Measurements from ENCODE around the gene NELFB.
"Not testable (repeated sequence)": the region's sequence is repeated elsewhere in the genome, so short reads cannot be mapped to it uniquely, and the experiment has no call there.

The NELFB gene

DNA sequence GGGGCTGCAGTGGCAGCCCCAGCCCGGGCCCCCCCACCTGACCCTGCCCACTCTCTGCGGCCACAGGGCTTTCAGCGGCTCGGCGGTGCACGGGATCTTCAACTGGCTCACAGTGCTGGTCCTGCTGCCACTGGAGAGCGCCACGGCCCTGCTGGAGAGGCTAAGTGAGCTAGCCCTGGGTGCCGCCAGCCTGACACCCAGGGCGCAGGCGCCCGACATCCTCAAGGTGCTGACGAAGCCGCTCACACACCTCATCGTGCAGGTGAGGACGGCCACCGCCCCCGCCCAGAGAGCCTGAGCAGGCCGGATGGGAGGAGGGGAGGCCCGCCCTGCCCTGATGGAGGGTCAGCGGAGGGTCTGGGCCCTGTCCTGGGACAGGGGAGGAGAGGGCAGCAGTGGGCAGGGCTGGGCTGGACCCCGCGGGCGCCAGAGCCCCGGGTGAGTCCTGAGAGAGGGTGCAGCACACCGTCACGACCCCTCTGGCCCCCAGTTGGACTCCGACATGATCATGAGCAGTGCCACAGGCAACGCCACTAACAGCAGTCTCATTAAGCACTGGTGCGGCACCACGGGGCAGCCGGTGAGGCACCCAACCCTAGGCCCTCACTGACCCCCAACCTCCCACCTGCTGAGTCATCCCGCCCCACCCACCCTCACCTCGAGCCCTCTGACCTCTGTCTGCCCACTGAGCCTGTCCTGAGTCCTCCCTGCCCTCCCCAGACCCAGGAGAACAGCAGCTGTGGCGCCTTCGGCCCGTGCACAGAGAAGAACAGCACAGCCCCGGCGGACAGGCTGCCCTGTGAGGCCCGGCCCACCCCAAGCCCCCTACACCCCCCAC, 21.8 kb upstream of the NELFB start:
- in situ Hi-C loops (cut with MboI; ENCODE audit: low sequenced_read_pairs), result no loop called here

DNA sequence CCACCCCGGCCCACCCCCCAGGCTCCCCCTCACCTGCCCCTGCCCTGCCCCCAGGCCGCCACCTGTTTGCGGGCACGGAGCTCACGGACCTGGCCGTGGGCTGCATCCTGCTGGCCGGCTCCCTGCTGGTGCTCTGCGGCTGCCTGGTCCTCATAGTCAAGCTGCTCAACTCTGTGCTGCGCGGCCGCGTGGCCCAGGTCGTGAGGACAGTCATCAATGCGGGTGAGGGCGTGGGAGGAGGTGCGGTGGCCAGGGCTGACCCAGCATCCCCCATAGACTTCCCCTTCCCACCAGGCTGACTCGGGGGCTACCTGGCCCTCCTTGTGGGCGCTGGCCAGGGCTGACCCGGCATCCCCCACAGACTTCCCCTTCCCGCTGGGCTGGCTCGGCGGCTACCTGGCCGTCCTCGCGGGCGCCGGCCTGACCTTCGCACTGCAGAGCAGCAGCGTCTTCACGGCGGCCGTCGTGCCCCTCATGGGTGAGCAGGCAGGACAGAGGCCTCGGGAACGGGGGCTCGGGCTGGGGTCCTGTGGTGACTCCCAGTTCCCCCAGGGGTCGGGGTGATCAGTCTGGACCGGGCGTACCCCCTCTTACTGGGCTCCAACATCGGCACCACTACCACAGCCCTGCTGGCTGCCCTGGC, 21.0 kb upstream of the NELFB start:
- in situ Hi-C loops (cut with MboI; ENCODE audit: low sequenced_read_pairs), result no loop called here

DNA sequence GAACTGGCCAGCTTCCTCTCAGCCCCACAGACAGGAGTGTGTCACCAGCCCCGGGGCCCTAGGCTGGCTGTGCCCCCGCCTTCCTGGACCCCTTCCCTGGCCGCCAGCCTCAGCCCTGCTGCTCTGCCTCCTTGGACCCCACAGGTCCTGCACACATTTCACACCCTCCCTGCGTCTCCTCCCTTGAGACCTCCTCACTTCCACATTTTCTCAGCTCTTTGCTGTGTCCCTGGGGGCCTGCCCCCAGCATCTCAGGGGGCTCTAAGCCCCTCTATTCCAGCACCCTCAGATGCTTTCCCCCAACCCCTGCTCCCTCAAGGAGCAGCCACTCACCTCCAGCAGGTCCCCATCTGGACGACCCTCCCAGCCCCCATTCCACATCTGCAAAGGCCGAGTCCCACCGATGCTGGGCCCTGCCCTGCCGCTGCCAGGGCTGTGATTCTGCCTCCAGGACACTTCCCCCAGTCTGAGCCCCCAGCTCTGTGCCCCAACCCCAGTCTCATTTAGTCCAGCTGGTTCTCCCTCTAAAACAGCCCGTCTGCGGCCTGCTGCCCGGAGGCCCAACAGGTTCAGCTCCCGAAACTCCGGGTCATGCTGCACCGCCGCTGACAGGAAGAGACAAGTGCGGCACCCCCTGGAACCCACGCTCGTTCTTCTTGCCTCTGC, 20.2 kb upstream of the NELFB start:
- in situ Hi-C loops (cut with MboI; ENCODE audit: low sequenced_read_pairs), result no loop called here

DNA sequence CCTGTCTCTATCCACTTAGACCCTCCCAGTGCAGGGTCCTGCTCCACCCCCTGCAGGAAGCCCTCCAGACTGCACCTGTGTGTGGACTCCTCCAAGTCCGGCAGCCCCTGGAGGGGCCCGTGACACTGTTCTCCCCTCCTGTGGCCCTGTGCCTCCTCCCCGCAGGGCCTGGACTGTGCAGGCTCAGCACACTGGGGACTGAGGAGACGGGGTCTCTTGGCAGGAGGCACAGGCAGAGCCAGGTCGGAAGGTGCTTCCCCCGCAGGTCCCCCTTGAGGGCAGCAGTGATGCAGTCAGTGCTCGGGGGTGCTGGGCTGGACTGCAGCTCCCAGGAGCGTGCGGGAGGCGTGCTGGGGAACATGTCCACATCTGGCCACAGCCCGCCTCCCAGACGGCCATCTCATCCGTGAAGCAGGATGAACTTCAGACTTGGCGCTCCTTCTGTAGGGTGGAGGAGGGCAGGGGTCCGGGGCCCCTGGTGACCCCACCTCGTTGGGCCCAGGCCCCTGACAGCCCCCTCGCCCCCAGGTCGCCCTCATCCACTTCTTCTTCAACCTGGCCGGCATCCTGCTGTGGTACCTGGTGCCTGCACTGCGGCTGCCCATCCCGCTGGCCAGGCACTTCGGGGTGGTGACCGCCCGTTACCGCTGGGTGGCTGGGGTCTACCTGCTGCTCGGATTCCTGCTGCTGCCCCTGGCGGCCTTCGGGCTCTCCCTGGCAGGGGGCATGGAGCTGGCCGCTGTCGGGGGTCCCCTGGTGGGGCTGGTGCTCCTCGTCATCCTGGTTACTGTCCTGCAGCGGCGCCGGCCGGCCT, 19.5 kb upstream of the NELFB start:
- in situ Hi-C loops (cut with MboI; ENCODE audit: low sequenced_read_pairs), result no loop called here

DNA sequence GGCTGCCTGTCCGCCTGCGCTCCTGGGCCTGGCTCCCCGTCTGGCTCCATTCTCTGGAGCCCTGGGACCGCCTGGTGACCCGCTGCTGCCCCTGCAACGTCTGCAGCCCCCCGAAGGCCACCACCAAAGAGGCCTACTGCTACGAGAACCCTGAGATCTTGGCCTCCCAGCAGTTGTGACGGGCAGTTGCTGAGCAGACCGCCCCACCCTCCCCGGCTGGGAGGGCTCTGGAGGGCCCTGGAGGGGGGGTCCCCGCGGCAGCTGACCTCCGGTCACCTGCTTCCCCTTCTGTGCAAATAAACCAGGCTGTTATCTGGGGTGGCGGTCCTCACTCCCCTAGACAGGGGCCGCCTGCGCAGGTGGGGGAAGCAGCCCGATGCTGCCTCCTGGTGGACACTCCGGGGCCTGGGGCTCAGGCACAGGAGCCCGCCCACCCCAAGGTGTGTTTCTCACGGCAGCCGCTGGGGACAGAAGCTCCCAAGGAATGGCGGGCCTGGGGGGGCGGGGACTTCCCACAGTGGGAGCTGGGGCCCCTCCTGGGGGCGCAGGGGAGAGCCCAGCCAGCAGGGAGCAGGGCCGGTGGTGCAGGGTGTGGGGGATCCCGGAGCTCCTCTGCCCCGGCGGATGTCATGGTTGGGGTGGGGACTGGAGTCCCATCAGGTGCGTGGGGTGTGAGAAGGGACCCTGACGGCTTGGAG, 18.7 kb upstream of the NELFB start:
- in situ Hi-C loops (cut with MboI; ENCODE audit: low sequenced_read_pairs), result no loop called here

DNA sequence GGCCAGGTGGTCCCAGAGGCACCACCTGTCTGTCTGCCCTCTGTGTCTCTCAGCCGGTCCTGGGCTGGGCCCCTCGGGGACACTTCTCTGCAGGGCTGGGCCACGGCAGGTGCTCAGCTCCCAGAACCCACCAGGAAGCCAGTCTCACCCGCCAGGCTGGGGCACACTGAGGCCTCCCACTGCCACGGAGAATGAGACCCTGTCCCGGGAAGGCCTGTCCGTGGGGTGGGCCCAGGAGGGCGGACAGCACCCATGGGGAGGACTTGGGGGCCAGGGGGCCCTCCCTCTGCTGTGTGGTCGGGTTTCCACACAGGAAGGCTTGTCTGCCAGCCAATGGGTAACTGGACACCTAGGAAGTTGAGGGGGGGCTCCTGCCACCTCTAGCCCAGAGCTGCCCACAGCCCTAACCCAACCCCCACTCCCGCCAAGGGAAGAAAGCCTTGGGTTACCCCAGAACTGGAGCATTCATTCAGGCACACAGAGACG, 18.1 kb upstream of the NELFB start:
- in situ Hi-C loops (cut with MboI; ENCODE audit: low sequenced_read_pairs), result no loop called here

DNA sequence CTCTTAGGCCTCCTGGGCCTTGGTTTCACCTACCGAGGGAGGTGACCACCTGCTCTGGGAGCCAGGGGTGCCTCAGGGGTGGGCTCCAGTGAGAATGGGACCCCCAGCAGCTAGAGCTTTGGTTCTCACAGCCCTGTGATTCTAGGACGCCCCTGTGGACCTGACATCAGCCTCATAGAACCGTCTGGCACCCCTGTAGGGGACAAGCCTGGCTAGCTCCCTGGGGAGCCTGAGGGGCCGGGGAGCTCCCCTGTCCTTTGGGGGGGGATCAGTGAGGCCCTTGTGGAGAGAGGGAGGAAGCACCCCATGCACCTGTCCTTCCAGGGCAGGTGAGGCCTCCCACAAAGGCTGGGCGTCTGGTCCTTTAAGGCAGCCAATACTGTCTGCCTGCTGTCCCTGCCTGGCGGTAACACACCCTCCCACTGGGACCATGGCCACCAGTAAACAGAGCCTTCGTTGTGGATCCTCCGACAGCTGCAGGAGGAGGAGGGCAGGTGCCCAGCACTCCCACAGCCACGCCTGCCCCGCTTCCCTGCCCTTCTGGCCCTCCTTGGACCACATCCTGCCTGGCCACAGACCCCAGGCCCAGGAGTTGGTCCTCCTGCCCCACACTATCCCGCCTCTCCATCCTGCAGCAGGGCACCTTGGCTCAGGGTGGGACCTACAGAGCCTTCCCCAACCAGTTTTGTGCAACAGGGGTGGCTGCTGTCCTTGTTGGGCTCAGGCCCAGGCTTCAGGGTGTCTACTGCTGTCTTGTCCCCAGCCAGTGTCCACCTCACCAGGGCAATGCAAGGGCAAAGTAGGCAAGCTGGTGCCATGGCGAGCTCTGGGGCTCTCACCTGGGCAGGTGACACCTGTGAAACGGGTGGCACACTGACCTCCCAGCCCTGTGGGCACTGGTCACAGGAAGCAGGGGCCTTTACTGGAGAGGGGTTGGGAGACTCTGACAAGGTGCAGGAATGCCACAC, 17.1 kb upstream of the NELFB start:
- in situ Hi-C loops (cut with MboI; ENCODE audit: low sequenced_read_pairs), result no loop called here

DNA sequence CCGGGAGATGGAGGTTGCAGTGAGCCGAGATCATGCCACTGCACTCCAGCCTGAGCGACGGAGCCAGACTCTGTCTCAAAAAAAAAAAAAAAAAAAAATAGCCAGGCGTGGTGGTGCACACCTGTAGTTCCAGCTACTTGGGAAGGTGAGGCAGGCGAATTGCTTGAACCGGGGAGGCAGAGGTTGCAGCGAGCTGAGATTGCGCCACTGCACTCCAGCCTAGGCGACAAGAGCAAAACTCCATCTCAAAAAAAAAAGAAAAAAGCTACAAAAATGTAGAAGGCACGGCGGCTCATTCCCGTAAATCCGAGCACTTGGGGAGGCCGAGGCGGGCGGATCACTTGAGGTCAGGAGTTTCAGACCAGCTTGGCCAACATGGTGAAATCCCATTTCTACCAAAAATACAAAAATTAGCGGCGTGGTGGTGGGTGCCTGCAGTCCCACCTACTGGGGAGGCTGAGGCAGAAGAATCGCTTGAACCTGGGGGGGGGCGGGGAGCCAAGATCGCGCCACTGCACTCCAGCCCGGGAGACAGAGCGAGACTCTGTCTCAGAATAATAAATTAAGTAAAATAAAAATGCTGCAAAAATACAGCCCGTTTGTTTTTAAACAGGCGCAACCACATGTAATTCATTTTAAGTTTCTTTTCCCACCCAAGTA, 15.5 kb upstream of the NELFB start:
- in situ Hi-C loops (cut with MboI; ENCODE audit: low sequenced_read_pairs), result not testable (repeated sequence)

DNA sequence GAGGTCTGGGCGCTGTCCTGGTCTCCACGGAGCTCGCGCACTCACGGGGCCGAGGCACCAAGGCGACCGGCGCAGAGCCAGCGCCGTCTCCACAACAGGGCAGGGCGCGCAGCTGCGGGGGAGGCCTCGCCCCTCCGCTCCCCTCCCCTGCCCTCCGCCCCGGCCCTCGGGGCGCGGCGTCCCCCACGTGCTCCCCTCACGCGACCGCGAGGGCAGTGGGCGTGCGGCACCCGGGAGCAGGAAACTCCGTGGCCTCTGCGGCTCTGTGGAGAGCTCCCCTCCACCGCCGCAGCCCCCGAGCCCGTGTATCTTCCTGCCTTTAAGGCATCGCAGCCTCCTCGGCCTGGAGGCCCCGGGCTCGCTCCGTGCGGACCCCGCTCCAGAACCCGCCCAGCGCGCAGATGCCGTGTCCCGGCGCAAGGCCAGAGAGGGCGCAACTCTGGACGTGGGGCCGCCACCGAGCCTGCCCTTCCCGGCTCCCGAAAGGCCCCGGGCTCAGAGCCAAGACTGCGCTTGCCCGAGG, 14.7 kb upstream of the NELFB start:
- in situ Hi-C loops (cut with MboI; ENCODE audit: low sequenced_read_pairs), result no loop called here

DNA sequence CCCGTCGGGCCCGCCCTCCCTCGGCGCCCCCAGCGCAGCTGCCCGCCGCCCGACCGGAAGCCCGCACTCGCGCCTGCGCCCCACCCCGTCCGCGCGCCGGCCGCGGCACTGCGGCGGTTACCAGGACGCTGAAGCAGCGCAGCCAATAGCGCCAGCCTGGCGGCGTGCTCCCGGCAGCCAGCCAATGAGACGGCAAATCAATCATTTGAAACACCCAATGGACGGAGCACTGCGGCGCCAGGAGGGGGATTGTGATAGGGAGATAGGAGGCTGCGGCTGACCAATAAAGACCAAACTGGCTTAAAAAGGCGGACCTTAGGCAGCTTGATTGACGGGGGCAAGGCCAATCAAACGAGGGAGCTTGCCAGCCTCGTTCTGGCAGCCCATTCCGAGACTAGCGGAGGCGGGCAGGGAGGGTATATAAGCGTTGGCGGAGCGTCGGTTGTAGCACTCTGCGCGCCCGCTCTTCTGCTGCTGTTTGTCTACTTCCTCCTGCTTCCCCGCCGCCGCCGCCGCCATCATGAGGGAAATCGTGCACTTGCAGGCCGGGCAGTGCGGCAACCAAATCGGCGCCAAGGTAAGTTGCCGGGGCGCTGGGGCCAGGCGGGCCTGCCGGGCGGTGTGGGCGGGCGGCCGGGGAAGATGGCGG, 14.2 kb upstream of the NELFB start, which contains the start of gene TUBB4B:
Gene TUBB4B, plus strand, starts transcription at position 447 of the 649 bp plus-strand sequence. Its CDS starts 74 bp downstream, at position 521.
- in situ Hi-C loops (cut with MboI; ENCODE audit: low sequenced_read_pairs), result no loop called here

DNA sequence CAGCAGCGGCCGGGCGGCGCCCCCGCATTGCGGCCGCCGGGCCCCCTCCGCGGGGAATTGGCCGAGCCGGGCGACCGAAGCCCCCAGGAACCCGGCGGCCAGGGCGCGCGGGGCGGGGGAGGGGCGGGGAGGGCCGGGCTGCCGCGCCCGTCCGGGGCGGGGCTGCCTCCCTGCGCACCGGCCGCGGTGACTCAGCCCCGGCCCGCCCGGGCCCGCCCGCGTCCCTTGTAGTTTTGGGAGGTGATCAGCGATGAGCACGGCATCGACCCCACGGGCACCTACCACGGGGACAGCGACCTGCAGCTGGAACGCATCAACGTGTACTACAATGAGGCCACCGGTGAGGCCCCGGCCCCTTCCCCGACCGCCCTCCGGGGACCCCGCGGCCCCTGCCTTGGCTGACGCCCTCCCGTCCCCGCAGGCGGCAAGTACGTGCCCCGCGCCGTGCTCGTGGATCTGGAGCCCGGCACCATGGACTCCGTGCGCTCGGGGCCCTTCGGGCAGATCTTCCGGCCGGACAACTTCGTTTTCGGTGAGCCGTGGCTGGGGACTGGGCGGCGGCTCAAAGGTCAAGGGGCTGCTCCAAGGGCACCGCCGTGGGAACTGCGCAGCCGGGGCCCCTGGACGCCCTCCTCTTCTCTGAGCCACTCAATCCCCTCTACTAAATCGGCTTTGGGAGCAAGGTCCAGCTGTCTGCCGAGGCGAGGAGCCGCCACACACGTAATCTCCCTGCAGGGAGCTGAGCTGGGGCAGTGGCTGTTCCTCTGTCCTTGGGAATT, 13.4 kb upstream of the NELFB start:
- in situ Hi-C loops (cut with MboI; ENCODE audit: low sequenced_read_pairs), result no loop called here

DNA sequence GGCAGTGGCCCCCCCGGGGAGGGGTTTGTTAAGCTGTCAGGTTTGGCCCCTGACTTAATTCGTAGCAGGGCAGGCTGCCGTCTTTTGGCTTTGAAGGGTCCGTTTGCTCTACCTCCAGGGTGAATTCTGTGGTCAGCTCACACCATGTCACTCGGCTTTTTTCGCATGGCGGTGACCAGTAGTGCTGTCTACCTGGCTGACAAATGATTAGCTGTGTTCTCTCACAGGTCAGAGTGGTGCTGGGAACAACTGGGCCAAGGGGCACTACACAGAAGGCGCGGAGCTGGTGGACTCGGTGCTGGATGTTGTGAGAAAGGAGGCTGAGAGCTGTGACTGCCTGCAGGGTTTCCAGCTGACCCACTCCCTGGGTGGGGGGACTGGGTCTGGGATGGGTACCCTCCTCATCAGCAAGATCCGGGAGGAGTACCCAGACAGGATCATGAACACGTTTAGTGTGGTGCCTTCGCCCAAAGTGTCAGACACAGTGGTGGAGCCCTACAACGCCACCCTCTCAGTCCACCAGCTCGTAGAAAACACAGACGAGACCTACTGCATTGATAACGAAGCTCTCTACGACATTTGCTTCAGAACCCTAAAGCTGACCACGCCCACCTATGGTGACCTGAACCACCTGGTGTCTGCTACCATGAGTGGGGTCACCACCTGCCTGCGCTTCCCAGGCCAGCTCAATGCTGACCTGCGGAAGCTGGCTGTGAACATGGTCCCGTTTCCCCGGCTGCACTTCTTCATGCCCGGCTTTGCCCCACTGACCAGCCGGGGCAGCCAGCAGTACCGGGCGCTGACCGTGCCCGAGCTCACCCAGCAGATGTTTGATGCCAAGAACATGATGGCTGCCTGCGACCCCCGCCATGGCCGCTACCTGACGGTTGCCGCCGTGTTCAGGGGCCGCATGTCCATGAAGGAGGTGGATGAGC, 12.6 kb upstream of the NELFB start:
- in situ Hi-C loops (cut with MboI; ENCODE audit: low sequenced_read_pairs), result no loop called here

DNA sequence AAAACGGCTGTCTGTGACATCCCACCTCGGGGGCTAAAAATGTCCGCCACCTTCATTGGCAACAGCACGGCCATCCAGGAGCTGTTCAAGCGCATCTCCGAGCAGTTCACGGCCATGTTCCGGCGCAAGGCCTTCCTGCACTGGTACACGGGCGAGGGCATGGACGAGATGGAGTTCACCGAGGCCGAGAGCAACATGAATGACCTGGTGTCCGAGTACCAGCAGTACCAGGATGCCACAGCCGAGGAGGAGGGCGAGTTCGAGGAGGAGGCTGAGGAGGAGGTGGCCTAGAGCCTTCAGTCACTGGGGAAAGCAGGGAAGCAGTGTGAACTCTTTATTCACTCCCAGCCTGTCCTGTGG, 11.9 kb upstream of the NELFB start:
- in situ Hi-C loops (cut with MboI; ENCODE audit: low sequenced_read_pairs), result not testable (repeated sequence)

DNA sequence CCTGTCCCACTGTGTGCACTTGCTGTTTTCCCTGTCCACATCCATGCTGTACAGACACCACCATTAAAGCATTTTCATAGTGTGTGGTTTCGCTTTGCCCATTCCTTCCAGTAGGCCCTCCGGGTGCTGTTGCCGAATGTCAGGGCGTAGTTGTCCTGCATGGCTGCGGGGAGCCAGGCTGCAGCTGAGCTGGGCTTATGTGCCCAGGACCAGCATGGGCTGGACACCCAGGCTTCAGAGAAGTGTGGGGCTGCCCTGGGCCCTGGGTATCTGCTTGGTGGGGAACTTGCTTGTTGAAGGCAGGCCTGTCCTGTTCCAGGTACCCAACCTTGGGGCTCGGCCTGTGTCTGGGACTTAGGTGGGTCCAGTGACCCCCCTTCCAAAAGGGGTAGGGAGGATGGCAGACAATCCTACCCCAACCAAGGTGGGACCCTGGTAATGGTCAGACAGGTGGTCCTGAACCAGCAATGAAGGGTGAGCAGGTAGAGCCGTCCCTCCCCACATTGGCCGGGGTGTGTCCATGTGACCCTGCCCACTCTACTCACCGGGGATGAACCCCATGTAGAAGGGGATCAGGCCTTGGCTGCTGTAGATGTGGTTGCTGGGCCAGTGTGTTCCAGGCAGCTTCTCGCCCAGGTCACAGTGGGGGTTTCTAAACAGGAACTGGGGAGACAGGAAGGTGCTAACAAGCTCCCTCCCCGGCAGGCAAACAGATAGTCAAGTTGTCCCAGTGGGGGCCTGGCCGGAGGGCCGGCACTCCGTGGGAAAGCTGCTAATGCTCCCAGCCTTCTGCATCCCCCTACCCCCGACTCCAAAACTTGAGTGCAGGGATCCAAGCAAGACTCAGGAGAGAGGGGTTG, 11.3 kb upstream of the NELFB start:
- in situ Hi-C loops (cut with MboI; ENCODE audit: low sequenced_read_pairs), result no loop called here

Measured in HL-60/S4 (cell line).